ENCODE results near the gene DOK6. TPM values are rescaled to one million over a fixed set of nuclear protein-coding genes. Genes with fewer than 3 reads are reported as not detected.

The DOK6 gene
- total and polyA plus RNA-seq, 10 of the 15 experiments (the other 5 are each of a cell fraction or from before 2014, with no cell fraction given): 0.01 to 0.09 (median 0.04) TPM; not detected in 4

- no peak for TF ChIP-seq PRDM15 (CRISPR knock-in tag; IDR thresholded peaks at IDR 0.05)
- no peak for TF ChIP-seq MYB (IDR thresholded peaks at IDR 0.05; ENCODE audit: borderline replicate concordance, low read depth, low read length)
- TF ChIP-seq WRNIP1 (IDR thresholded peaks at IDR 0.05; ENCODE audit: borderline replicate concordance, low read depth, low read length): no peak
- TF ChIP-seq HDGF (IDR thresholded peaks at IDR 0.05): no peak
- TF ChIP-seq E2F8 (IDR thresholded peaks at IDR 0.05; ENCODE audit: low read depth, partially characterized antibody): no peak
Measured at GRCh38 chr18:69755041-69755440, 354.4 kb downstream of the DOK6 start (continued).
